Measurements from ENCODE around the gene ZNF227. TPM values are rescaled to one million over a fixed set of nuclear protein-coding genes. Genes with fewer than 3 reads are reported as not detected.

Gene ZNF227
- total RNA-seq, 2 experiments from 2014 or later: 16.2 to 17.2 TPM

DNA sequence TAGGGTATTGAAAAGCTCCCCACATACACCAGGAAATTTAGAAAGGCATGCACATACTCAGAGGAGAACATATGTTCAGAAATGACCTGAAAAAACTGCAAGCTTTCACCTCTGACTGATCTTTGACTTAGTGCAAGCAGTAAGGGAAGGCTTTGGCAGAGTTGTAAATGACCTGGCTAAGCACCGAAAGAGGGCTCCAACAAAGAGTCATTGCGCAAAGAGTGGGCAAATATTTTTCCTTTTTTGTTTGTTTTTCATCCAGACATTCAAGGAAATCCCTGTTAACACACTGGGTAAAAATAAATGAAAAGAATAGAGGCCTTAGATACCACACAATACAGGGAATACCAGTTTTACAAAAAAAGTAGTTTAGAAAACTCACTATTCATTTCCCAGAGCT is 42.2 kb downstream of the ZNF227 start:
- peaks cover 12 to 89% of the 10 kb centered on the region in 2 experiments for H3K9me3 ChIP-seq (ENCODE audit: control insufficient read depth in 1 of 2, insufficient read depth in 1 of 2, low read length in 2 of 2)
- ATAC-seq (ENCODE audit: poor library complexity) (no peak), DNase-seq (no peak)
- no peaks in the 10 kb centered on the region for H3K36me3 ChIP-seq (ENCODE audit: insufficient read depth, low read length)
- TF ChIP-seq, protein P1, sequence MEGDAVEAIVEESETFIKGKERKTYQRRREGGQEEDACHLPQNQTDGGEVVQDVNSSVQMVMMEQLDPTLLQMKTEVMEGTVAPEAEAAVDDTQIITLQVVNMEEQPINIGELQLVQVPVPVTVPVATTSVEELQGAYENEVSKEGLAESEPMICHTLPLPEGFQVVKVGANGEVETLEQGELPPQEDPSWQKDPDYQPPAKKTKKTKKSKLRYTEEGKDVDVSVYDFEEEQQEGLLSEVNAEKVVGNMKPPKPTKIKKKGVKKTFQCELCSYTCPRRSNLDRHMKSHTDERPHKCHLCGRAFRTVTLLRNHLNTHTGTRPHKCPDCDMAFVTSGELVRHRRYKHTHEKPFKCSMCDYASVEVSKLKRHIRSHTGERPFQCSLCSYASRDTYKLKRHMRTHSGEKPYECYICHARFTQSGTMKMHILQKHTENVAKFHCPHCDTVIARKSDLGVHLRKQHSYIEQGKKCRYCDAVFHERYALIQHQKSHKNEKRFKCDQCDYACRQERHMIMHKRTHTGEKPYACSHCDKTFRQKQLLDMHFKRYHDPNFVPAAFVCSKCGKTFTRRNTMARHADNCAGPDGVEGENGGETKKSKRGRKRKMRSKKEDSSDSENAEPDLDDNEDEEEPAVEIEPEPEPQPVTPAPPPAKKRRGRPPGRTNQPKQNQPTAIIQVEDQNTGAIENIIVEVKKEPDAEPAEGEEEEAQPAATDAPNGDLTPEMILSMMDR (IDR thresholded peaks at IDR 0.05): no peak
- no peak overlapping the region for H3K4me3 Mint-ChIP-seq
- intact Hi-C loops (cut with DNase I, micrococcal nuclease): no loop called here
- peaks cover 91% of the 10 kb centered on the region for H3K36me3 Mint-ChIP-seq (ENCODE audit: low read depth)
- POLR2A ChIA-PET: no interaction called here
- no peaks in the 10 kb centered on the region for H3K27me3 ChIP-seq (ENCODE audit: control insufficient read depth in 1 of 2, insufficient read depth in 2 of 2, low read length in 2 of 2)
- no peak overlapping the region for H3K4me3 ChIP-seq (ENCODE audit: low read length)
- H3K4me1 ChIP-seq (ENCODE audit: insufficient read depth, low read length): no peaks in the 10 kb centered on the region
- H3K27ac ChIP-seq (ENCODE audit: low read depth in 1 of 2, low read length in 2 of 2): no peak overlapping the region
- CTCF ChIA-PET: no interaction called here
- no peak overlapping the region for H3K27ac Mint-ChIP-seq
- peaks cover under 1% of the 10 kb centered on the region for H3K4me1 Mint-ChIP-seq (ENCODE audit: low read depth)
- peaks cover 39% of the 10 kb centered on the region for H3K9me3 Mint-ChIP-seq
- no peaks in the 10 kb centered on the region for H3K27me3 Mint-ChIP-seq

DNA sequence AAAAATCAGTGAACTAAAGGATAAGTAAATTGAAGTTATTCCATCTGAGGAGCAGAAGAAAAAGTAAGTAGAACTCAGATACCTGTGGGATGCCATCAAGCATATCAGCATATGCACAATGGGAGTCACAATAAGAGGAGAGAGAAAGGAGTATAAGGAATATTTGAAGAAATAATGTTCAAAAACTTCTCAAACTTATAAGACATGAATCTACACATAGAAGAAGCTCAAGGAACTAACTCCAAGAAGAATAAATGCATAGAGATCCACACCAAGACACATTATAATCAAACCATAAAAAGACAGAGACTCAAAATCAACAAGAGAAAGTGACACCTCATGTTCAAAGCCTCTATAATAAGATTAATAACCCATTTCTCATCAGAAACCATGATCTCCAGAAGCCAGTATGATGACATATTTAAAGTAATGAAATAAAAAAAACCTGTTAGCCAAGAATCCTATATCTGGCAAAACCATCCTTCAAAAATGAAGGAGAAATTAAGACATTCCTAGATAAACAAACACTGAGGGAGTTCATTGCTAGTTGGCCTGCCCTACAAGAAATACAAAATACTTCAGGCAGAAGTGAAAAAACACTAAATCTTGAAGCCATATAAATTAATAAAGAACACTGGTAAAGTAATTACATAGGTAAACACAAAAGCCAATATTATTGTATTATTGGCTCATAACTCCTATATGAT is 43.5 kb downstream of the ZNF227 start:
- Mint-ChIP-seq H3K36me3 (ENCODE audit: low read depth) (peaks cover 91% of the 10 kb centered on the region), H3K4me1 (ENCODE audit: low read depth) (peaks cover 13% of the 10 kb centered on the region), H3K9me3 (peaks cover 30% of the 10 kb centered on the region), H3K4me3 (no peak overlapping the region), H3K27me3 (no peaks in the 10 kb centered on the region), H3K27ac (no peak overlapping the region)
- H3K9me3 ChIP-seq (ENCODE audit: control insufficient read depth in 1 of 2, insufficient read depth in 1 of 2, low read length in 2 of 2): peaks cover 23 to 90% of the 10 kb centered on the region in 2 experiments
- CTCF ChIA-PET: no interaction called here
- no peaks in the 10 kb centered on the region for H3K27me3 ChIP-seq (ENCODE audit: control insufficient read depth in 1 of 2, insufficient read depth in 2 of 2, low read length in 2 of 2)
- H3K36me3 ChIP-seq (ENCODE audit: insufficient read depth, low read length): no peaks in the 10 kb centered on the region
- intact Hi-C loops (cut with DNase I, micrococcal nuclease): no loop called here
- ATAC-seq (ENCODE audit: poor library complexity) (no peak), DNase-seq (no peak)
- H3K27ac ChIP-seq (ENCODE audit: low read depth in 1 of 2, low read length in 2 of 2): no peak overlapping the region
- TF ChIP-seq, protein P1 (IDR thresholded peaks at IDR 0.05): no peak
- peaks cover 3% of the 10 kb centered on the region for H3K4me1 ChIP-seq (ENCODE audit: insufficient read depth, low read length)
- no peak overlapping the region for H3K4me3 ChIP-seq (ENCODE audit: low read length)
- POLR2A ChIA-PET: no interaction called here

DNA sequence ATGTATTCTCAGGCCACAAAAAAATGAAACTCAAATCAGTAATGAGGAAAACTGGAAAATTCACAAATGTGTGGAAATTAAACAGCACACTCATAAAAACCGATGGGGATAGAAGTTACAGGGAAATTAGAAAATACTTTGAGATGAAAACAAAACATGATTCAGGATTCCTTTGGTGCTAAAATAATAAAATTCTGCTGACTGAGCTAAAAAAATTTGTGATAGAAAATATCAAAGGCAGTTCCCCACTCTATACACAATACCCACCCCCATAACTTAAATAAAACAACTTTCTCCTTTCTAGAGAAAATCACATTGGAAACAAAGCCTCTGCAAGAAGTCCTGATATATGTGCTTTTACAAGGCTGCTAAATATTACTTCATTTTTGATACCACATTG is 45.8 kb downstream of the ZNF227 start:
- Histone ChIP-seq H3K4me1 (ENCODE audit: insufficient read depth, low read length) (peaks cover 3% of the 10 kb centered on the region), H3K4me3 (ENCODE audit: low read length) (no peak overlapping the region), H3K27me3 (ENCODE audit: control insufficient read depth in 1 of 2, insufficient read depth in 2 of 2, low read length in 2 of 2) (no peaks in the 10 kb centered on the region), H3K27ac (ENCODE audit: low read depth in 1 of 2, low read length in 2 of 2) (no peak overlapping the region), H3K36me3 (ENCODE audit: insufficient read depth, low read length) (no peaks in the 10 kb centered on the region), H3K9me3 (ENCODE audit: control insufficient read depth in 1 of 2, insufficient read depth in 1 of 2, low read length in 2 of 2) (peaks cover 38 to 91% of the 10 kb centered on the region in 2 experiments)
- Mint-ChIP-seq H3K27me3 (no peaks in the 10 kb centered on the region), H3K27ac (no peak overlapping the region), H3K4me1 (ENCODE audit: low read depth) (peaks cover 13% of the 10 kb centered on the region), H3K9me3 (peaks cover 34% of the 10 kb centered on the region), H3K4me3 (no peak overlapping the region), H3K36me3 (ENCODE audit: low read depth) (peaks cover 84% of the 10 kb centered on the region)
- DNase-seq (no peak), ATAC-seq (ENCODE audit: poor library complexity) (no peak)
- intact Hi-C loops (cut with DNase I, micrococcal nuclease): no loop called here
- CTCF ChIA-PET: no interaction called here
- POLR2A ChIA-PET: no interaction called here
- TF ChIP-seq, protein P1 (IDR thresholded peaks at IDR 0.05): no peak
